HG02973 (cell line): ENCODE results near the gene MAP4K3.

Experiments used
- ATAC-seq: cut with Tn5 transposase; IDR thresholded peaks from one replicate; pipeline ENCODE4 v1.9.1; 2021; ENCODE audit warnings: moderate library complexity; ENCODE audit not compliant: unreplicated experiment

The MAP4K3 gene

GRCh38 chr2:39311469-39311868, 125.6 kb downstream of the MAP4K3 start:
- ATAC-seq: no peak

- ATAC-seq: no peak
These were observed 128.3 kb downstream of the MAP4K3 start for GRCh38 chr2:39308778-39309177.

GRCh38 chr2:39306626-39307025, 130.5 kb downstream of the MAP4K3 start:
- no peak for ATAC-seq

- no peak for ATAC-seq
These were observed 132.4 kb downstream of the MAP4K3 start for GRCh38 chr2:39304729-39305128.

- ATAC-seq: no peak
These were observed 132.9 kb downstream of the MAP4K3 start for GRCh38 chr2:39304200-39304599.

- ATAC-seq: no peak
These were observed 135.7 kb downstream of the MAP4K3 start for GRCh38 chr2:39301352-39301751.

- ATAC-seq: no peak
These were observed 136.8 kb downstream of the MAP4K3 start for GRCh38 chr2:39300044-39300978.

GRCh38 chr2:39290433-39290832, 146.7 kb downstream of the MAP4K3 start:
- no peak for ATAC-seq

GRCh38 chr2:39289609-39290008, 147.5 kb downstream of the MAP4K3 start:
- no peak for ATAC-seq

GRCh38 chr2:39283561-39283960, 153.5 kb downstream of the MAP4K3 start:
- ATAC-seq: no peak

GRCh38 chr2:39281391-39281790, 155.7 kb downstream of the MAP4K3 start:
- no peak for ATAC-seq

GRCh38 chr2:39275016-39275415, 162.1 kb downstream of the MAP4K3 start:
- ATAC-seq: no peak

- ATAC-seq: no peak
These were observed 167.1 kb downstream of the MAP4K3 start for GRCh38 chr2:39269941-39270340.

- ATAC-seq: no peak
These were observed 170.1 kb downstream of the MAP4K3 start for GRCh38 chr2:39266916-39267434.

- ATAC-seq: peak; percentile 72
These were observed 170.8 kb downstream of the MAP4K3 start for GRCh38 chr2:39266139-39266805.

- no peak for ATAC-seq
These were observed 171.8 kb downstream of the MAP4K3 start for GRCh38 chr2:39265315-39265714.

GRCh38 chr2:39264733-39265132, 172.4 kb downstream of the MAP4K3 start:
- peak; percentile 65 for ATAC-seq

GRCh38 chr2:39260087-39260486, 177.0 kb downstream of the MAP4K3 start:
- no peak for ATAC-seq

- ATAC-seq: no peak
These were observed 181.0 kb downstream of the MAP4K3 start for GRCh38 chr2:39256040-39256439.

GRCh38 chr2:39252888-39253518, 184.1 kb downstream of the MAP4K3 start:
- ATAC-seq: no peak

GRCh38 chr2:39247512-39248043, 189.5 kb downstream of the MAP4K3 start:
- no peak for ATAC-seq
